Stimulated activated CD4-positive, alpha-beta T cell treated with anti-CD3 and anti-CD28 coated beads, TNF-alpha, amount 100 ng/mL, for 1 hour (primary cell): Measurements from ENCODE around the gene MMP11.

ENCODE experiments used
- DNase-seq, 3 donors: peaks; one replicate each; pipeline ENCODE4 v3.0.0-alpha.2; 2020; ENCODE audit warnings: low read depth in 3 of 3, low spot score in 1 of 3

MMP11 gene

GRCh38 chr22:23781065-23781464 lies 8.4 kb downstream of the MMP11 start:
- no peak for DNase-seq

- DNase-seq = no peak
Observed at GRCh38 chr22:23781511-23782183, 9.0 kb downstream of the MMP11 start.

- DNase-seq = no peak
Observed at GRCh38 chr22:23782252-23782651, 9.6 kb downstream of the MMP11 start.

GRCh38 chr22:23782703-23783102 lies 10.1 kb downstream of the MMP11 start:
- DNase-seq = no peak

DNA sequence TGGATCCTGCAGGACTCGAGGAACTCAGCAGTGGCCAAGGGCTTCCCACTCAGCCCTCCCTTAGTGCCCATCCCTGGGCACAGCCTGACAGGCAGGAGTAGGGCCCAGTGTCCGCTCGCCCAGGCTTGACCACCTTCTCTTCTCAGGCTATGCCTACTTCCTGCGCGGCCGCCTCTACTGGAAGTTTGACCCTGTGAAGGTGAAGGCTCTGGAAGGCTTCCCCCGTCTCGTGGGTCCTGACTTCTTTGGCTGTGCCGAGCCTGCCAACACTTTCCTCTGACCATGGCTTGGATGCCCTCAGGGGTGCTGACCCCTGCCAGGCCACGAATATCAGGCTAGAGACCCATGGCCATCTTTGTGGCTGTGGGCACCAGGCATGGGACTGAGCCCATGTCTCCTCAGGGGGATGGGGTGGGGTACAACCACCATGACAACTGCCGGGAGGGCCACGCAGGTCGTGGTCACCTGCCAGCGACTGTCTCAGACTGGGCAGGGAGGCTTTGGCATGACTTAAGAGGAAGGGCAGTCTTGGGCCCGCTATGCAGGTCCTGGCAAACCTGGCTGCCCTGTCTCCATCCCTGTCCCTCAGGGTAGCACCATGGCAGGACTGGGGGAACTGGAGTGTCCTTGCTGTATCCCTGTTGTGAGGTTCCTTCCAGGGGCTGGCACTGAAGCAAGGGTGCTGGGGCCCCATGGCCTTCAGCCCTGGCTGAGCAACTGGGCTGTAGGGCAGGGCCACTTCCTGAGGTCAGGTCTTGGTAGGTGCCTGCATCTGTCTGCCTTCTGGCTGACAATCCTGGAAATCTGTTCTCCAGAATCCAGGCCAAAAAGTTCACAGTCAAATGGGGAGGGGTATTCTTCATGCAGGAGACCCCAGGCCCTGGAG lies 10.9 kb downstream of the MMP11 start:
- DNase-seq = no peak

DNA sequence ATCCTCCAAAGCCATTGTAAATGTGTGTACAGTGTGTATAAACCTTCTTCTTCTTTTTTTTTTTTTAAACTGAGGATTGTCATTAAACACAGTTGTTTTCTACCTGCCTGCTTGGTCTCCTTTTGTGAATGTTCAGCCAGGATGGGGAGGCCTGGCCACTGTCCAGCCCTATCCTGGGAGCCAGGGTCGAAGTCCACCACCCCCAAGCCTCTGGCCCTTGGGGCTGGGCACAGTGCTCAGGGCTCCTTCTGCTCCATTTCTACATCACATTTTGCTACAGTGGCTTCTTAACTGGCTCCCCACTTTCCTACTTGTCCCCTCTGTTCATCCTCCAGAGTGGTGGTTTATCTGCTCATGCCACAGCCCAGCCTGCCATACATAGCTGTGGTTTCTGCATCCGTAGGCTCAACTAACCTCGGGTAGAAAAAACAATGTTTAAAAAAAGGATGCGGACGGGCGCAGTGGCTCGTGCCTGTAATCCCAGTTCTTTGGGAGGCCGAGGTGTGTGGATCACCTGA lies 11.6 kb downstream of the MMP11 start:
- no peak for DNase-seq

DNA sequence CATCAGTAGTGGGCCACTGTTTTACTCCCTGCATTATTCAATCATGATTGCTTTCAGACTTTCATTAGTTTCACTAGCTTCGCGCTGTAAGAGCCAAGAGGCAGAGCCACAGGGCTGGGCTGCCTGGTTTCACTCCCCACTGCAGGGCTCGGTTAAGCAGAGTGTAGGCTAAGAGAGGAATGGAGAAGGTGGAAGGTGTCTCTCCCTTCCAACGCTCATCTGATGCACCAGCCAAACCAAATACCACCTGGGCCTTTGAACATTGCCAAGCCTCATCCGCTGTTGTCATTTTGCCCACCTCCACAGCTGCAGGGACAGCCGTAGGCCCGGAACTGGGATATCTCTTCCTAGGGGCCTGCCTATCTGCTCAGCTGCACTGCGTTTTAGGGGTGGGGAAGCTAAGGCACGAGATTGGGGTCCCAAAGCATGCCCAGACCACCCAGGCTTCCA lies 13.6 kb downstream of the MMP11 start:
- no peak for DNase-seq

GRCh38 chr22:23786752-23787599 lies 14.3 kb downstream of the MMP11 start, which contains the start of gene SMARCB1:
Gene SMARCB1 (plus strand): TSS chr22:23786966. CDS start chr22:23787170, 204 bp downstream.
- peak; percentile 73 to 92 (median 82) for DNase-seq

DNA sequence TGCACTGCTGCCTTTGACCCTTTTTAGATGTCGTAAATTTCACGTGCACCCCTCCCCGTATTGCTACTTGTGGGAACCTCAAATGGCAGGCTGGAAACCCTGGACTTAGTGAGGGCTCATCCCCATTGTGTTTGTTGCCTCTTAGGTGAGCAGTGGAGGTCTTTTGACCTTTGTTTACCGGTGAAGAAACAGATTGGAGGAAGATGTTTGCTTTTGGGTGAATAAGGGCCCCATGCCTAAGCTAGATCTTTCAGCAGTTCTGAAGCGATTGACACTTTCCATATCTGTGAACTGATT lies 14.9 kb downstream of the MMP11 start:
- no peak for DNase-seq

DNA sequence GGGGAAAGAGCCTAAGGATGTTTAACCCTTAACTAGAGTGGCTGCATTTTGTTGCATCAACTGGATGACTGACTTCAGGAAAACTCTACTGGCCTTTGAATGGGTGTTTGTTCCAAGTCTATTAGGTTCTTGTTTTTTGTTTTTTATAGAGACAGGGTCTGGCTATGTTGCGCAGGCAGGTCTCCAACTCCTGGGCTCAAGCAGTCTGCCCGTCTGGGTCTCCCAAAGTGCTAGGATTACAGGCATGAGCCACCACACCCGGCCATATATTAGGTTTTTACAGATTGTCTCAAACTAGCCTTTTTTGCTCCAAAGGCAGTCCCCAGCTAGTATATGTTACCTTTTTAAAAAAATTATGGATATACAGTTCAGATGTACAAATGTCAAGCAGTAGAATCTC lies 15.3 kb downstream of the MMP11 start:
- DNase-seq = no peak

- no peak for DNase-seq
Observed at GRCh38 chr22:23789121-23789520, 16.5 kb downstream of the MMP11 start.

GRCh38 chr22:23789638-23790037 lies 17.0 kb downstream of the MMP11 start:
- no peak for DNase-seq

GRCh38 chr22:23790819-23791737 lies 18.4 kb downstream of the MMP11 start:
- DNase-seq = no peak

DNA sequence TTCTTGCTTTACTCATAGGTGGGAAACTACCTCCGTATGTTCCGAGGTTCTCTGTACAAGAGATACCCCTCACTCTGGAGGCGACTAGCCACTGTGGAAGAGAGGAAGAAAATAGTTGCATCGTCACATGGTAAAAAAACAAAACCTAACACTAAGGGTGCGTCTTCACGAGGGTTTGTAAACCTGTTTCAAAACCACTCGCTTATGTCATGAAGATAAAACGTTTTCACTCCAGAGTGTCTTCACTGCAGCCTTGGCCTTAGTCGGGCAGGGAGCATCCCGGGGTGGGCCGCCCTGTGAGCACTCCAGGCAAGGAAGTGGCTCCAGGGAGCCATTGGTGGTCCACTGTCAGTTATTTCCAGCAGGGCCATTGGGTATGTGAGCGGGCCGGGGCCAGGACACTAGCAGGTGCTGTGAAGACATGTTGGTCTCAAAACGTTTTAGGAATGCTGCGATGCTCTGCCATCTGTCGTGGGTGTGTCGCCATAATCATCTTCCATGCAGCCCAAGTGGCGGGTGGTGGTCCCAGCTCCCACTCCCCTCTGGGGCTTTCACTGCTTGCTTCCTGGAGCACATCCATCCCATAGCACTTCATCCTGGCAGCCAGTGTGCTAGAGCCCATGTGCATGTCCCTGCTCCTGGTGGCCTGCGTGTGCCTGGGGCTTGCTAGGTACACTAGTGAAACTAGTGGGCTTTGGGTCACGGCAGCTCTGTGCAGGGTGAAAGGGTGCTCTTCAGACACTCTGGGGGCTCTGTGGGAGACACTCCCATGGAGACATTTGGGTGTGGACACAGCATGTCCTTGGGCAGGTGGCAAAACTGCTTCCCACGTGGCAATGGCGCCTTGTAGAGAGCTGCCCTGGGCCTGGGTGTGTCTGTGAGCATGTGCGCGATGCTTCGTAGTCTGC lies 19.3 kb downstream of the MMP11 start:
- no peak for DNase-seq

DNA sequence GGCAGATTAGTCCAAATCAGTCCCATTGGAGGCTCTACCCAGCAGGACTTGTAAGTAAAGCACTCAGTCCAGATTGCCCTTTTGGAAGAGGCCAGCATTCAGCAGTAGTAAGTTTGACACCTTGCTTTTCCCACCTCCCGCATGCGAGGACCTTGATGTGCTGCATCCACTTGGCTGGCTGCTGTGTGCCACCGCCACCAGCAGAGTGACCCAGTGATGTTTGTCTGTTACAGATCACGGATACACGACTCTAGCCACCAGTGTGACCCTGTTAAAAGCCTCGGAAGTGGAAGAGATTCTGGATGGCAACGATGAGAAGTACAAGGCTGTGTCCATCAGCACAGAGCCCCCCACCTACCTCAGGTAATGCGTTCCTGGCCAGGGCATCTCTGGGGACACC lies 20.7 kb downstream of the MMP11 start:
- DNase-seq = no peak

- no peak for DNase-seq
Observed at GRCh38 chr22:23796461-23796860, 23.8 kb downstream of the MMP11 start.

DNA sequence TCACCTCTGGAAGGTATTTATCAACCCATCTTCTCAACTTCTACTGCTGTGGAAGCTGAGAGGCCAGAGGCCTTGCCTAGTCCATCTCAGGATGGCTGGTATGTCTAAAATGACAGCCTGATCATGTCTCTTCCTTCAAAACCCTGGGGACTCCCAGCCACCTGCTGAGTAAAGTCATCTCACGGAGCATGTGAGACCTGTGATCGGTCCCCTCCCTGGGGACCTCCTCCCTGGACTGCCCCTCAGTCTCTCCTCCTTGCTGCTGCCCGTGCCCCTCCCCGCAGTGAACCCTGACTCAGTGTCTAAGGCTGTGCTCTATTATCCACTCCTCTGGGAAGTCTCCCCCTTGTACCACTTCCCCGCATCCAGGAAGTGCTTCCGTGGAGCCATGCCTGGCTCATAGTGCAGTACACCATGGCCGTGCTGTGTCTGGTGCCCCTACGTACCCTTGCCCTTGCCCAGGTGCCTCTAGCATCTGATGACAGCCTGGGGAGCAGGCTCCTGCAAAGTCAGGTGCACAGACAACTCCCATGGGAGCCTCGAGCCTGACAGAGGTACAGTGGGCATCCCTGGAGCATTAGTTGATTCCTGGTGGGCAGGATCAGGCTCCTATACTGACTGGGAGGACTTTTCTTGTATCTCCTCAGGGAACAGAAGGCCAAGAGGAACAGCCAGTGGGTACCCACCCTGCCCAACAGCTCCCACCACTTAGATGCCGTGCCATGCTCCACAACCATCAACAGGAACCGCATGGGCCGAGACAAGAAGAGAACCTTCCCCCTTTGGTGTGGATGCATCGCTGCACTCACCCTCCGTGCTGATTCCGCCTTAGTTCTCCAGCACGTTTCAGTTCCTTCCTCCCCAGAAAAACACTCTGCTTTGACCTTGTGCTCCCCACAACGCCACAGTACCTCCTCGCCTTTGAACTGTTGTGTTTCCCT lies 27.9 kb downstream of the MMP11 start:
- no peak for DNase-seq

DNA sequence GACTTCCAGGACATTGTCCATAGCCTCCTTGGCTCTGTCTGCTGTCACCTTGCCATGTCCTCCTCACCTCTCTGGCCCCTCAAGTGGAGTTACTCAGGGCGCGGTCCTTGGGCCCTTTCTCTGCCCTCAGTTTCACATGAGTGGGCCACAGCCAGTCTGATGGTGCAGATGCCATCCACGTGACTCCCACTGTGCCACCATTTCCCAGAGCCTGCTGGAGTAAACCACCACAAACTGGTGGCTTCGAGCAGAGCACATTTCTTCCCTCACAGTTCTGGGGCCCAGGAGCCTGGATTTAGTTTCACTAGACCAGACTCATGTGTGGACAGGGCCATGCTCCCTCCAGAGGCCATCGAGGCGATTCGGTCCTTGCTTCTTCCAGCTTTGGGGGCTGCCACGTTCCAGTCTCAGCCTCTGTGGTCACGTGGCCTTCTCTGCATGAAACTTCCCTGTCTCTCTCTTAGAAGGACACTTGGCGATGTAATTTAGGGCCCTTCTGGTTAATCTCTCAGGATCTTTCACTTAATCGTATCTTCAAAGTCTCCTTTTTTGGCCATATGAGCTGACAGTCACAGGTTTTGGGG lies 28.7 kb downstream of the MMP11 start:
- DNase-seq = no peak
